ENCODE data around the gene PTPRS.
"Not testable (repeated sequence)": the region's sequence is repeated elsewhere in the genome, so short reads cannot be mapped to it uniquely, and the experiment has no call there.

The PTPRS gene

DNA sequence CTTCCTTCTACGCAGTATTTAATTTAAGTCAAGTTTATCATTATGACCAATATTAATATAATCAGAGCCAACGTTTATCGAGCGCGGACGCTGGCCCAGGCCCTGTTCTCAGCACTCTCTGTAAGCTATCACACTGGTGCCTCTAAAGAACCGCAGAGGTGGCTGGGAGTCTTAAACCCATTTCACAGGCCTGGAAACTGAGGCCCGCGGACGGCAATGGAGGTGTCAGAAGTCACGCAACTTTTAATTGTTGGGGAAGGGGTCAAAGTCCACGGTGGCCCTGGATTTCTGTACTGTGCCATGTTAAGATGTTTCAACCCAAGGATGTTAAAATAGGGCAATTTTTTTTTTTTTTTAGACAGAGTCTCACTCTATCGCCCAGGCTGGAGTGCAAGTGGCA, 8.8 kb downstream of the PTPRS start:
- no peak for DNase-seq

DNA sequence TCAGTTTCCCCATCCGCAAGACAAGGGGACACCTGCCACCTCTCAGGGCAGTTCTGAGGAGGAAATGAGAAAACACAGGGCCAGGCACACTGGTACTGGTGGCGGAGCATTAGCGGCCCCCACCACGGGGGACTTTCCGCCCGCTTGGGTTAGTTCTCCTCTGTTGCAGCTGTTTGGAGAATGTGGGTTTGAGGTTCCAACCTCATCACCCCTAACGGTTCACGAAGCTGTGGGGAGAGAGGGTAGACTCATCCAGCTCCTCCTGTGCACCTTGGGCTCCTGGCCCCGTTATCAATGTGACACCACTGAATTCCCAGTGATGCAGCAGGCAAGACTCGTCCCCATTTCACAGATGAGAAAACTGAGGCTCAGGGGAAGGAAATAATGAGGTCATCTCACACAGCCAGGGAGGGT, 10.3 kb downstream of the PTPRS start:
- DNase-seq: no peak

DNA sequence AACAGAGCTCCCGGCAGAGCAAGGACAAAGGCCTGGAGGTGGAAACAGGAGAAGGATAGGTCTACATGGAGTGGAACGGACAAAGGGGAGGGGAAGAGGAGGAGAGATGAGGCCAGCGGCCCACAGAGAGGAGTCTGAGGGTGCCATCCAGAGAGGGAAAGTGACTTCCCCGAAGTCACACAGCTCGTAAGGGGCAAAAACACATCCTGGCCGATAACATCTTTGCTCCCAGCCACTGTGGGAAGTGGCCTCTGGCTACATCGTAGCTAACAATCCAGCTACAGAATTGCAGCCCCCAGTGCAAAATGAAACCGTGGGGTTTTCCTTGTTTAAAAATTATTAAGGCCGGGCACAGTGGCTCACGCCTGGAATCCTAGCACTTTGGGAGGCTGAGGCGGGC, 11.5 kb downstream of the PTPRS start:
- DNase-seq: no peak

DNA sequence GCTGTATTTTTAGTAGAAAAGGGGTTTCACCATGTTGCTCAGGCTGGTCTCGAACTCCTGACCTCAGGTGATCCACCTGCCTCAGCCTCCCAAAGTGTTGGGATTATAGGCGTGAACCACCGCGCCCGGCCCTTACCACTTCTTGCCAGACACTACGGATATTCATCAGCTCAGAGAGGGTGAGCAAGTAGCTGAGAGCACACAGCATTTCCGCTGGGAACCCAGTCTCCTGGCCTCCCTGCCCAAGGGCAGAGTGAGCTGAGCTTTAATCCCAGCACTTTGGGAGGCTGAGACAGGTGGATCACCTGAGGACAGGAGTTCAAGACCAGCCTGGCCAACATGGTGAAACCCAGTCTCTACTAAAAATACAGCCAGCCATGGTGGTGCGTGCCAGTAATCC, 12.2 kb downstream of the PTPRS start:
- DNase-seq: not testable (repeated sequence)

DNA sequence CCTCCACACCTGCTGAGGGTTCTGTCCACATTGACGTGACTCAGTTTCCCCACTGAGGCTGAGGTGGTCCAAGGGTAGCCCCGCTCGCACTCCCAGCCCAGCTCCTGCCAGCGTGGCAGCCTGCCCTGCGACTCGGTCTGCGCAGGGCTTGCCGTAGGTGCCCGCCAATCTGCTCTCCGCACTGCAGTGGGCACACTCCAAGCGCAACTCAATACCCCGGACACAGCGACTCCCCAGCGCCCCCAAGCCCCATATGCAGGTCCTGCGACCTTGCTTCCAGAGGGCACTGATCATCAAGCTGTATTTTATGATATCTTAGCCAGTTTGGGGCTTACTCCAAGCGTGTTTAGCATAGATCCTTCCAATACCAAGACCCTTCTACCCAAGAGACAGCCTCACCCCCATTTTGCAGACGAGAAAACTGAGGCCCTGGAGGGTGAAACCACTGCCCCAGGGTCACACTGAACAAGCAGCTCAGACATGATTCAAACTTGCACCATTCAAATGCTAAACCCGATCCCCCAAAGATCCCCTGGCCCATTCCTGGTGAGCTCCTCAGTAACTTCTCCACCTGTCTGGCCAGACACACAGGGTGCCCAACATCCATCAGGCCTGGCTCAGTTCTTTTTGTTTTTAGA, 13.5 kb downstream of the PTPRS start:
- DNase-seq: no peak

DNA sequence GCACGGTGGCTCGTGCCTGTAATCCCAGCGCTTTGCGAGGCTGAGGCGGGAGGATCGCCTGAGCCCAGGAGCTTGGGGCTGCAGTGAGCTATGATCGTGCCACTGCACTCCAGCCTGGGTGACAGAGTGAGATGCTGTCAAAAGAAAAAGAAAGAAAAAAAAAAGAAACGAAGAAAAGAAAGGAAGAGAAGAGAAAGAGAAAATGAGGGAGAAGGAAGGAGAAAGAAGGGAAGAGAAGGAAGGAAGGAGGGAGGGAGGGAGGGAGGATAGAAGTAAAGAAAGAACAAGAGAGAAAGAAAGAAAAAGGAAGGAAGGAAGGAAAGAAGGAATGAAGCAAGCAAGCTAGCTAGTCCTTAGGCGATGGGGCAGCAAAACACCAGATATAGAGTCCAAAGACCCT, 14.1 kb downstream of the PTPRS start:
- no peak for DNase-seq

DNA sequence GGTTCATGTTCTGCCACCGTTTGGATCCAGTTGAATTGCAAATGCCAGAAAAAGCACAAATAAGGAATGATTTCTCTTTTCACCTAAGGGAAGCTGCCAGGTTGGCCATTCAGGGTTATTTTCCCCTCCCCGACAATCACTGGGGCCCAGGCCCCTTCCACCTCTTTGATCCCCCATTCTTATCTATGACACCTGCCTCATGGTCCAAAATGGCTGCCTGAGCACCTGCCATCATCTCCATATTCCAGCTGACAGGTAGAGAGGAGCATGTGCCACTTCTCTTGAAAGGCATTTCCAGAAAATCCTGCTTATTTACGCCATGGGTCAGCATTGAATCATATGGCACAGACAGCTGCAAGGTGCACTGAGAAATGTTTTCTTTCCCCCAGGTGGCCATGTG, 15.7 kb downstream of the PTPRS start:
- no peak for DNase-seq

DNA sequence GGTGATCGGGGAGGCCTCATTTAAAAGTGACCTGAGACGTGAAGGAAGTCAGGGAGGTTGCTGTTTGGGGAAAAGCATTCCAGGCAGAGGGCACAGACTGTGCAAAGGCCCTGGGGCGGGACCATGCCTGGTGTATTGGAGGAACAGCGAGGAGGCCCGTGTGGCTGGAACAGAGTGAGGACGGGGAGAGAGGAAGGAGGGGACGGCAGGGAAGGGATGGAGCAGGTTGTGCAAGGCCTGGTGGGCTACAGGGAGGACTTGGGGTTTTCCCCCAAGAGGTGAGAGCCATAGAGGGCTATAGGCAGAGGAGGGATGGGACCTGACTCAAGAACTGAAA, 17.2 kb downstream of the PTPRS start:
- no peak for DNase-seq

DNA sequence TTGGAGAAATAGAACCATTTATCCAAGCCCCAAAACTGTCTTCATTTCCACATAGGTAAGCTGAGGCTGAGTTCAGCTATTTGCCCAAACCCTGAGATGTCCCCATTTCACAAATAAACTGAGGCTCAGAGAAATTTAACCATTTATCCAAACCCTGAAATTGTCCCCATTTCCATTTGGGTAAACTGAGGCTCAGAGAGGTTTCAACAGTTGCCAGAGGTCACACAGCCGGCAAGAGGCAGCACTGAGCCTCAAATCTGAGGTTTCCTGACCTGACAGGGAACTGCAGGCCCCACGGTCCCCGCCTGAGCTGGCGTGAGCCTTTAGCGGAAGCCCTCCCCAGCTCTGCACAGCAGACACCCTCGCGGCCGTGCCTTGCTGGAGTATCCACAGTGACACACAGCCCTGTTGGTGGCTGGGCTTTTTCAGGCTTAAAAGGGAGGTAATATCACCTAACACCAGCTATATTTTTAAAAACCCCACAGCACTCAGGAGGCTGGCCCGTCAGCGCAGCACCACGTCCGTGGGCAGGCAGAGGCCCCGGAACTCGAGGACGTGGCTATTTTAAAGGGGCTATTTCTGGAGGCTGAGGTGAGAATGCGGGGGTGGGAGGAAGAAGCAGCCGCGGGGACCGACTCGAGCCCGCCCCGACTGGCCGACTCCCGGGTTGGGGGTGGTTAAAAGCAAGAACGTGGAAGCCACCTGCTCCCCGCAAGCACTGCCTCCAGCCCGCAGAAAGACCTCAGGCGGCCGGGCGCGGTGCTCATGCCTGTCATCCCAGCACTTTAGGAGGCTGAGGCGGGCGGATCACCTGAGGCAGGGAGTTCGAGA, 18.5 kb downstream of the PTPRS start:
- no peak for DNase-seq

DNA sequence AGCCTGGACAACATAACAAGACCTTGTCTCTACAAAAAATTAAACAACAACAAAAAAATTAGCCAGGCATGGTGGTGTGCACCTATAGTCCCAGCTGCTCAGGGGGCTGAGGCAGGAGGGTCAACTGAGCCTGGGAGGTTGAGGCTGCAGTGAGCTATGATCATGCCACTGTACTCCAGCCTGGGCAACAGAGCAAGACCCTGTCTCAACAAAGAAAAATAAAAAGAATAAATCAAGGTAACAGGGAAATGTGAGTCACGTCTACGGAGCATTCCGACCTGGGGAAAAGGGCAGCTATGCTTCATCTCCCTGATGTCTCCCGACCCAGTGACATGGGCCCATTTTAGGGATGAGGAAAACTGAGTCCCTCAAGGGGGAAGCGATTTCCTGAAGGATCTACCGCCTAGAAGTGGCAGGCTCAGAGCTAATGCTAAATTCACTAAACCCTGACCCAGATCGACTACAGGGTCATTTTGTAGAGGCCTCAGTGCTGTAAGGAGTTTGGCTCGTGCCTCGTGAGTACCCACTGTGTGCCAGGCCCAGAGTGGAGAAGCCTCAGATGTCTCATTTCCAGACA, 19.5 kb downstream of the PTPRS start:
- DNase-seq: no peak

DNA sequence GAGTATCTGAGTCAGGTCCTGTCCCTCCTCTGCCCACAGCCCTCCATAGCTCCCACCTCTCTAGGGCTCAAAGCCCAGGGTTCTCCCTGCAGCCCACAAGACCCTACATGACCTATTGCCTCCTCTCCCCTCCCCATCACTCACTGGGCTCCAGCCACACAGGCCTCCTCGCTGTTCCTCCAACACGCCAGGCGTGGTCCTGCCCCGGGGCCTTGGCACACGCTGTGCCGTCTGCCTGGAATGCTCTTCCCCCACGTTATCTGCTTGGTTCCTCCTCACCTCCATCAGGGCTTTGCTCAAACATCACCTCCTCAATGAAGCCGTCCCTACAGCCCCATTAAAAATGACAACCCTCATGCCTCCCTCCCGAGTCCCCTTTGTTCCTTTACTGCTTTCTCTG, 21.1 kb downstream of the PTPRS start:
- no peak for DNase-seq

DNA sequence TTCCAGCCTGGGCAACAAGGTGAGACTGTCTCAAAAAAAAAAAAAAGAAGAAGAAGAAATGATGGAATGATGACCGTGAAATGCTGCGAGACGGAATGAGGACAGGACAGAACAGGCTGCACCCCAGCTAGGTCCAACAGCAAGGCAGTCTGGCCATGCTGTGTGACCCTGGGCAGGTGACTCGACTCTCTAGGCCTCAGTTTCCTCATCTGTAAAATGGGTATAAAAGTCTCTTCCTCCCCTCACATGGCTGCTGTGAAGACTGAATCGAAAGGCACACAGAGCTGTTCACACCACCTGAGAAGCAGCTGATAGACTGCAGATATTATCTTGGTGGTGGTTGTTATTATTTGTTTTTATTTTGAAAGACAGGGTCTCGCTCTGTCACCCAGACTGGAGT, 22.3 kb downstream of the PTPRS start:
- DNase-seq: no peak

DNA sequence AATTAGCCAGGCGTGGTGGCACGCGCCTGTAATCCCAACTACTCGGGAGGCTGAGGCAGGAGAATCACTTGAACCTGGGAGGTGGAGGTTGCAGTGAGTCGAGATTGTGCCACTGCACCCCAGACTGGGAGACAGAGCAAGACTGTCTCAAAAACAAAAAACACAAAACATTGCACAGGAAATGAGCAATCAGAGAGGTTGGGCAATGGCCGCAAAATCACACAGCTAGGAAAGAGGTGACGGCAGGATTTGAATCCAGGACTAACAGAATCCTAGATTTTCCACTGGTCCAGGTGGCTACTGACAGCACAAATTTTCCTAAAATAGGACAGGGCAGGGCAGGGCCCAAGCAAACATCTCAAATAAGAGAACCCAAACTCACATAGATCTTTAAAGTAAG, 23.3 kb downstream of the PTPRS start:
- DNase-seq: no peak

DNA sequence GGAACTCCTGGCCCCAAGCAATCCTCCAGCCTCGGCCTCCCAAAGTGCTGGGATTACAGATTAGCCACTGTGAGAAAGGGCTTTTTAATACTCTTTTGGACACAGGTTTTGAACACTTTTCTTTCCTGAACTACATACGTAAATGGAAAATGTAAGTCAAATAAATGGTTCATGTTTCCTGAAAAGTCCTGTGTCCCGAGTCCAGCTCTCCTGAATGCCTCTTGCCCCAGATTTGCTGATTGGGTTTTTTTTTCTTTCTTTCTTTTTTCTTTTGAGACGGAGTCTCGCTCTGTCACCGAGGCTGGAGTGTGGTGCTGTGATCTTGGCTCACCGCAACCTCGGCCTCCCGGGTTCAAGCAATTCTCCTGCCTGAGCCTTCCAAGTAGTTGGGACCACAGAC, 24.5 kb downstream of the PTPRS start:
- no peak for DNase-seq

DNA sequence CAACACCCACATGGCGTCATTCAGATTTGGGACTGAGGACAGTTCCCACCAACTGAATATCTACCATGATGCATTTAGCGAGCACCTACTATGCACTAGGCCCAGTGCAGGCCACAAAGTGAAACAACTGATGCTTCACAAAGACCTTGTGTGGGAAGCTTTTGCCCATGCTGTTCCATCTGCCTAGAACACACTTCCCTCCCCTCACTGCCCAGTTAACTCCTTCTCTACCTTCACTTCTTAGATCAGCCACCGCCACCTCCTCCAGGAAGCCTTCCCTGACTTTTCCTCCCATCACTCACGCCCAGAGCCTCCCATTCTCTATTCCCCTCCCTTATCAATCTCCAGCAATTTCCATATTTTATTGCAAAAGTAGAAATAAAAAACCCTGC, 25.7 kb downstream of the PTPRS start:
- no peak for DNase-seq

DNA sequence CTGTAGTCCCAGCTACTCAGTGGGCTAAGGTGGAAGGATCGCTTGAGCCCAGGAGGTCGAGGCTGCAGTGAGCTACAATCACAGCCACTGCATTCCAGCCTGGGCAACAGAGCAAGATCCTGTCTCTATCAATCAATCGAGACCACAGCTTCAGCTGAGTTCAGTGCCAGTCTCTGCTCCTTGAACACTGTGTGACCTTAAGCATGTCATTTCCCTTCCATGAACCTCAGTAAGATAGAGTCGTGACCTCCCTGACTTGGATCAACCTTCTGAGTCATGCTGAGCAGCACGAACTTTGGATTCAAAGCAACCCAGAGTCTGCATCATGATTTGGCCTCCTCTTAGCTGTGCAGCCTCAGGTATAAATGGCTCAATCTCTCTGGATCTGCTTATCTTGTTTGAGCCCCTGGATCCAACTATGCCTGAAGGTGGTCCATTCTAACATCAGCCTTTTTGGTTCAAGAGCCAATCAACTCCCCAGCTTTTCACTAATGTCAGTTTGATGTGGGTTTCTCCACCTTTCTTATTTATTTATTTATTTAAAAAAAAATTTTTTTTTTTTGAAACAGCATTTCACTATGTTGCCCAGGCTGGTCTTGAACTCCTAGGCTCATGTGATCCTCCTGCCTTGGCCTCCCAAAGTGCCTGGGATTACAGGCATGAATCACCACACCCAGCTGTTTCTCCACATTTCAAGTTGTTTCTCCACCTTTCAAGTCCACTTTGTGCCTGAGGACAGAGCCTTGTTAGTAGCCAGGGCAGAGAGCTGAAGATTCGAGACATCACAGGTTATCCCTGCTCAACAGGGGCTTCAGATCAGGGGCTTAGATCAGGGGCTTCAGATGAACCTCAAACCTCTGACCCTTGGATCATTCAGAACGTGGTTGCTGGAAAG, 26.4 kb downstream of the PTPRS start:
- DNase-seq: no peak

DNA sequence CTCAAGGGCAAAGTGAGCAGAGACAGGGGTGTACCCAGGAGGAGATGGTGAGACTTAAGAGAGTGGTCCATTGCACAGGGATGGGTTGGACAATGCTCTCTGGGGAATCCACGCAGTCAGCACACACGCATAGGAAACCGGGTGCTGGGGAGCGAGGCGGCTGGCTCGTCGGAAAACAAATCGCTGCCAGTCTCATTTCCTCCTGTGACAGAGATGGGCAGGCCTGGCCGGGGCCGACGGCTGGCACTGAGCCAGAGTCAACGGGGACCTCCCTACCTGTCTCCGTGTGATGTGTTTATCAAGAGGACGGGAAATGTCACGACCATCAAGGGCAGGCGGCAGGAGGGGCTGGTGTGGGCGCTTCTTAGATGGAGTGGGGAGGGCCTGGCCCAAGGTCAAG, 27.3 kb downstream of the PTPRS start:
- peak; percentile 59 for DNase-seq

DNA sequence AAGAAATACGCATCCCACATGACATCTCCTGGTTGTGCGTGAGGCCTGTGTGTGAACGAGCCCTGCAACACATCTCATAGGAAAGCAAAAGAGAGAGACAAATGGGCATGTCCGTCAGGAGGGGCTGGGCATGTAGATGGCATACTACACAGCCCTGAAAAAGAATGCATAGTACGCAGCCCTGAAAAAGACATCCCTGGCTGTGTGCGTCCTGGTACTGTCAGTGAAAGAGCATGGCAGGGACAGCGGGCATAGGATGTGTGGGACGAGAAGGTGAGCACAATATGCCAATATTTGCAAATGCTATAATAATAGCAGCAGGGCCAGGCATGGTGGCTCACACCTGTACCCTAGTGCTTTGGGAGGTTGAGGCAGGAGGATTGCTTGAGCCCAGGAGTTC, 28.6 kb downstream of the PTPRS start:
- no peak for DNase-seq

DNA sequence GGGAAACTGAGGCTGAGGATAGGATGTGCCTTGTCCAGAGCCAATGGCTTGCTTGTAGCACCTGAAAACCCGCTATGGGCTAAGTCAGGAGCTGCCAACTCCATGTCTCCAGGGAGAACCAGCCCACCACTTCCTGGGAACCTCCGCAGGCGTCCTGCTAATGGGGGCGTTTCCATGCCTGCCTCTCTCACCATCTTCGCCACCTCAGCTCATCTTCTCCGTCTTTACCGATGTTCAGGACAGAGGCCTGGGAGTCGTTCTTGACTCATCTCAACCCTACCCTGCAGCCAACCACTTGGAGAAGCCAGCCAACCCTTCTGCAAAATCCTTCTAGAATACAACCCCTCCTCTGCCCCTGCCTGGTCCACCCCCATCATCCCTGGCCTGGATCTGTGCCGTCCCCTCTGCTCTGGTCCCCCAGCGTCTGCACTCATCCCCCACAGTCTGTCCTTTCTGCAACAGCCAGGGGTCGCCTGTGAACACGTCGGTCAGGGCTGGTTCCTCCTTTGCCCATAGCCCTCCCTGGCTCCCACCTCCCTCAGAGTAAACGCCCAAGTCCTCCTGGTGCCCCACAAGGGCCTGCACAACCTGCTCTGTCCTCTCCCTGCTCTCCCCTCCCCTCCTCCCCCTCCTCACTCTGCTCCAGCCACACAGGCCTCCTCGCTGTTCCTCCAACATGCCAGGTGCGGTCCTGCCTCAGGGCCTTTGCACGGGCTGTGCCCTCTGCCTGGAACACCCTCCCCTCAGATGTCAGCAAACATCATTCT, 31.0 kb downstream of the PTPRS start:
- no peak for DNase-seq

DNA sequence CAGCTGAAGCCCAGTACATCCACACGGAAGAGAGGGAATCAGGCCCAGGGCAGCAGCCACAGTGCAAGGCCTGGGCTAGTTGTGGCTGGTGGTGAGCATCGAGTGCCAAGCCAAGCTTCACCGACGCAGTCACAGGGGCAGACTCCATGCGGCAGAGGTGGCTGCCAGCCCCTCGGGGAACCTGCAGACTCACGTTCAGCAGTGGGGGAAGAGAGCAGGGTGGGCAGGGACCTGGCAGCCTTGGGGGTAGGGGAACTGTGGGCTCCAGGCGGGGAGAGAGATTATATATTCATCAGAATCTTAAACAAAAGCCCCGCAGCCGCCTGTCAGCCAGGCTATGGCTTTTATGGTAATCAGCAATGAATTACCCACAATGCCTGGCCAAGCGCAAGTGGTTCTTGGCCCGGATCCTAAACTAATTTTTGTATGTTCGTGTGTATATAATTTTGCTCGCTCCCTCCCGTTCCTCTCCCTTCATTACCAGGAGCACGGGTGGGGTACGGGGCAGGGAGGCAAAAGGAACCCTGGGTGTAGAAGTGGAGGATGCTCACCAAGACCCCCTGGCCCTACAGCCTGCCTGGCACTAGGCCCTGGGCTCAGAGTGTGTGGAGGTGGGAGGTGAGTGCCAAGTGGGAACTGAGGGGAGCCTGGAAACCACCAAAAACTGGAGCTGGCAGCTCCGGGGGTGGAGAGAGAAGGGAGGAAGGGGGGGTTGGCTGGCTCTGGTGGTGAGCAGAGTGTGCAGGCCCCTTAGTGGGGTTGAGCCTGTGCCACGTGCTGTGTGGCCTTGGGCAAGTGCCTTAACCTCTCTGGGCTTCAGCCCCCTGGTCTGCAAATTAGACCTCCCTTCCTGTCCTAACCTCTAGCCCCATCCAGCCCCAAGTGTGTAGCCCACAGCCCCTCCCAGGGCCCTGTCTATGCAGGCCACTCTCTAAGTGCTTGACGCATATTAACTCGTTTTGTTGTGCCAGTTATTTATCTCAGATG, 31.9 kb downstream of the PTPRS start:
- DNase-seq: no peak

DNA sequence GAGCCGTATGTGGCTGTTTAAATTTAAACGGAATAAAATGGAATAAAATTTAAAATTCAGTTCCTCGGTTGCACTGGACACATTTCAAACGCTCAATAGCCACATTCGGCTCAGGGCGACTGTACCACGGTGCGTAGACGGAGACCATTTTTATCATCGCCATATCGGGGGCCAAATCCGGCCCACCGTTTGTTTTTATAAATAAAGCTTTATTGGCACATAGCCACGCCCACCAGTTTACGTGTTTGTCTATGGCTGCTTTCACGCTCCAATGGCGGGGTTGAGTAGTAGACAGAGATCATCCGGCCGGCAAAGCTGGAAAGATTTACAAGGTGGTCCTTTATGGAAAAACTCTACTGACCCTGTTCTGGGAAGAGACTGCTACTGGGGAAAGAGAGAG, 33.0 kb downstream of the PTPRS start:
- DNase-seq: no peak

DNA sequence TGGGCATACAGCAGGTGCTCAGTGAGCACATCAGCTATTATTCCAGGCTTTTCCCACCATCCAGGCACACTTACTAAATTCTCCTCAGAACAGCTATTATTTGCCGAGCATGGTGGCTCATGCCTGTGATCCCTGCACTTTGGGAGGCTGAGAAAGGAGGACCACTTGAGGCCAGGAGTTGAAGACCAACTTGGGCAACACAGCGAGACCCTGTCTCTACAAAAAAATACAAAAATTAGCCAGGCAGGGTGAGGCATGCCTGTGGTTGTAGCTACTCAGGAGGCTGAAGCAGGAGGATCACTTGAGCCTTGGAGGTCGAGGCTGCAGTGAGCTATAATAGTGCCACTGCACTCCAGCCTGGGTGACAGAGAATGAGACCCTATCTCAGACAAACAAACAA, 35.4 kb downstream of the PTPRS start:
- no peak for DNase-seq
